Lung (tissue), 12 donors: Measurements from ENCODE around the gene BABAM1. TPM values are rescaled to one million over a fixed set of nuclear protein-coding genes. Genes with fewer than 3 reads are reported as not detected.

Source experiments
- ATAC-seq: fragments of 200-7000 bp; cut with Tn5 transposase; one replicate; pipeline ENCODE4 v1.9.1; 2020; ENCODE audit warnings: moderate number of reproducible peaks; ENCODE audit not compliant: insufficient read depth, low FRiP score
- DNase-seq, 3 donors: peaks; one replicate each; pipeline ENCODE4 v3.0.0-alpha.2; 2013 to 2017
- H3K27ac ChIP-seq, 2 donors: one replicate each; pipeline ENCODE4 v1.5.1; 2013; ENCODE audit warnings: mild to moderate bottlenecking in 2 of 2, moderate library complexity in 2 of 2, control low read depth in 1 of 2, inconsistent platforms in 1 of 2, low read depth in 1 of 2, low read length in 1 of 2
- H3K27me3 ChIP-seq, 3 donors: one replicate each; pipeline ENCODE4 v1.5.1; 2013; ENCODE audit warnings: low read length in 2 of 3; ENCODE audit not compliant: control insufficient read depth in 3 of 3, insufficient read depth in 3 of 3
- H3K36me3 ChIP-seq, 4 donors: one replicate each; pipeline ENCODE4 v1.5.1; 2013; ENCODE audit warnings: low read length in 4 of 4, mild to moderate bottlenecking in 1 of 4, moderate library complexity in 1 of 4; ENCODE audit not compliant: control insufficient read depth in 4 of 4, insufficient read depth in 4 of 4
- H3K4me1 ChIP-seq, 5 donors: one replicate each; pipeline ENCODE4 v1.5.1; 2013; ENCODE audit warnings: low read length in 5 of 5, mild to moderate bottlenecking in 2 of 5, moderate library complexity in 1 of 5; ENCODE audit not compliant: control insufficient read depth in 5 of 5, insufficient read depth in 5 of 5
- H3K4me3 ChIP-seq: one replicate; pipeline ENCODE4 v1.5.1; 2013; ENCODE audit warnings: mild to moderate bottlenecking, control low read depth, moderate library complexity
- H3K9ac ChIP-seq, 2 donors: one replicate each; pipeline ENCODE4 v1.5.1; 2013; ENCODE audit warnings: low read length in 2 of 2, control low read depth in 1 of 2; ENCODE audit not compliant: insufficient read depth in 1 of 2
- H3K9me3 ChIP-seq, 4 donors: one replicate each; pipeline ENCODE4 v1.5.1; 2013; ENCODE audit warnings: low read length in 3 of 4, mild to moderate bottlenecking in 1 of 4, moderate library complexity in 1 of 4; ENCODE audit not compliant: control insufficient read depth in 4 of 4, insufficient read depth in 3 of 4
- WGBS, 2 donors: extraction: QIAGEN DNeasy Blood & Tissue Kit; methylation state at CpG; one replicate each; pipeline ENCODE4 v1.1.7; 2013; 5-methylcytosine and 5-hydroxymethylcytosine counted together
- polyA plus RNA-seq, 2 donors: library from polyadenylated mRNA; stranded (reverse); fragments of 200-250 nt; gene quantifications; one replicate each; pipeline ENCODE4 v1.2.1, GENCODE V29; 2013
- total RNA-seq, 2 donors: library from RNA; depleted of rRNA in 1 of 2; stranded (reverse); fragments of >200 nt in 1 of 2; gene quantifications; one replicate each; pipeline ENCODE4 v1.2.1, GENCODE V29; 2014 to 2021
- TF ChIP-seq, protein P1 (sequence below): IDR thresholded peaks from 2 replicates; pipeline ENCODE4 v1.5.1; 2012; ENCODE audit warnings: mild to moderate bottlenecking; ENCODE audit errors: control extremely low read depth, extremely low read depth
- donor health status: control.
- donor health status: control.
- donor health status: Bipolar disorder and iron deficiency.
- donor health status: healthy.
- donor health status: DM: yes; HTN: yes; CAD: no.

Gene BABAM1
- total and polyA plus RNA-seq, 4 donors: 52.4 to 75.1 (median 63.4) TPM

DNA sequence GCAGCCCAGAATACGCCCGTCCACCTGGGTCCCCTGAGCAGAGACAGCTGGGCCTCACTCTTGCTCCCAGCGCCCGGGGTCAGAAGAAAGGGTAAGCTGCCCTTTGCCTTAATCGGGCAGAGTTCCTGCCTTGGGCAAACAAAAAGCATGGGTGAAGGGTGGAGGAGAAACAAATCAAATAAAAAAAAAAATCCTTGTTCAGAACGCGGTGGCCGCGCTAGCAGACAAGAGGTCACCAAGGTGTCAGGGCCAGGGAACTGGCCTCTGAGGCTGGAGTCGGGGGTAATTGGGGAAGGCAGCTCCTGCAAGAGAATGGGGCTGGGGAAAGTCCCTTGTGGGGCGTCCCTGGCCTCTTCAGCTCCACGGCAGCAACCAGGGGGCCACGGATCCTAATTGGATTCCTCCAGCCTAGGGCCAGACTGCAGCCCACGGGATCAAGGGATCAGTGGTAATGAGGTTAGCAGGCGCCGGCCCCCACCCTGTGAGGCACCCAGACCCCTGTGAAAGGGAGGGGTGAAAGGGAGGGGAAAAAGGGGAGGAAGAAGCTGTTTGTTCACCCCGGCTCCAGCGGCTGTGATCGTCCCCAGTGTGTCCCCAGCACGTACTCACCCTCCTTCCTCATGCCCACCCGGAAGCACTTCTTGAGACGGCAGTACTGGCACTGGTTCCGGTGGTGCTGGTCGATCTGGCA lies 27.0 kb upstream of the BABAM1 start:
- 64 to 75% methylated on average over 24 of the region's 24 CpGs for WGBS, 2 donors
- ATAC-seq (no peak), DNase-seq (no peak)
- peak overlapping the region in 1 of 2 donors; percentile 13 for H3K9ac ChIP-seq
- H3K4me3 ChIP-seq: no peak overlapping the region
- no peaks in the 10 kb centered on the region for H3K9me3 ChIP-seq
- H3K36me3 ChIP-seq: peaks cover 0 to 9% (median 6%) of the 10 kb centered on the region in 4 donors
- no peak overlapping the region for H3K27ac ChIP-seq
- no peaks in the 10 kb centered on the region for H3K27me3 ChIP-seq
- TF ChIP-seq, protein P1, sequence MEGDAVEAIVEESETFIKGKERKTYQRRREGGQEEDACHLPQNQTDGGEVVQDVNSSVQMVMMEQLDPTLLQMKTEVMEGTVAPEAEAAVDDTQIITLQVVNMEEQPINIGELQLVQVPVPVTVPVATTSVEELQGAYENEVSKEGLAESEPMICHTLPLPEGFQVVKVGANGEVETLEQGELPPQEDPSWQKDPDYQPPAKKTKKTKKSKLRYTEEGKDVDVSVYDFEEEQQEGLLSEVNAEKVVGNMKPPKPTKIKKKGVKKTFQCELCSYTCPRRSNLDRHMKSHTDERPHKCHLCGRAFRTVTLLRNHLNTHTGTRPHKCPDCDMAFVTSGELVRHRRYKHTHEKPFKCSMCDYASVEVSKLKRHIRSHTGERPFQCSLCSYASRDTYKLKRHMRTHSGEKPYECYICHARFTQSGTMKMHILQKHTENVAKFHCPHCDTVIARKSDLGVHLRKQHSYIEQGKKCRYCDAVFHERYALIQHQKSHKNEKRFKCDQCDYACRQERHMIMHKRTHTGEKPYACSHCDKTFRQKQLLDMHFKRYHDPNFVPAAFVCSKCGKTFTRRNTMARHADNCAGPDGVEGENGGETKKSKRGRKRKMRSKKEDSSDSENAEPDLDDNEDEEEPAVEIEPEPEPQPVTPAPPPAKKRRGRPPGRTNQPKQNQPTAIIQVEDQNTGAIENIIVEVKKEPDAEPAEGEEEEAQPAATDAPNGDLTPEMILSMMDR: no peak
- H3K4me1 ChIP-seq: peaks cover 0 to 14% (median 9%) of the 10 kb centered on the region in 5 donors

DNA sequence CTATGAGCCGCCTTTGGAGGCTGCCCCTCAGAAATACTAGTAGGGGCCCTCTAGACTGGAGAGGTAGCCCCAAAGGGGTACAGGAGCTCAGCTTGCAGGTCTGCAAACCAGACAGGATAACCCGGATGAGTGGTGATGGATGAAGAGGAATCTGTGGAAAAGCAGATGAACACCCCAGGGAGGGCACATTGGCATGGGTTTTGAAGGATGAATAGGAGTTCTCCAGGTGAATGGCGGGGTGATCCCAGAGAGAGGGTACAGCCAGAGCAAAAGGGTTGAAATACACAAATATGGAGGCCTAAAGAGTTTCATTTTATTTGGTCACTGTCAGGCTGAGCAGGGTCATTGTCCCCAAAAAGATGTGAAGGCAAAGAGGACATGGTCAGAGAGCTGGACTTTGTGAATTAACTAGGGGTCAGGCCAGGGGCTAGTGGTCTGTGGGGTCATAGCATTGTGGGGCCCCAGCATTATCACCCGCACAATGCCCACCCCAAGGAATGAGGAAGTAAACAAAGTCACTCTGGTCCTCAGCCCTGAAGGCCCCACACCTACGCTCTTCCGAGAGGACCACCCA lies 26.3 kb upstream of the BABAM1 start:
- H3K9me3 ChIP-seq: no peaks in the 10 kb centered on the region
- H3K27ac ChIP-seq: peak overlapping the region in 1 of 2 donors; percentile 26
- no peak for ATAC-seq
- TF ChIP-seq, protein P1: no peak
- peaks cover 0 to 9% (median 6%) of the 10 kb centered on the region in 4 donors for H3K36me3 ChIP-seq
- H3K4me1 ChIP-seq: peaks cover 0 to 12% (median 8%) of the 10 kb centered on the region in 5 donors
- no peak for DNase-seq
- H3K9ac ChIP-seq: no peak overlapping the region
- 95 to 97% methylated on average over 6 of the region's 6 CpGs for WGBS, 2 donors
- no peak overlapping the region for H3K4me3 ChIP-seq
- no peaks in the 10 kb centered on the region for H3K27me3 ChIP-seq

DNA sequence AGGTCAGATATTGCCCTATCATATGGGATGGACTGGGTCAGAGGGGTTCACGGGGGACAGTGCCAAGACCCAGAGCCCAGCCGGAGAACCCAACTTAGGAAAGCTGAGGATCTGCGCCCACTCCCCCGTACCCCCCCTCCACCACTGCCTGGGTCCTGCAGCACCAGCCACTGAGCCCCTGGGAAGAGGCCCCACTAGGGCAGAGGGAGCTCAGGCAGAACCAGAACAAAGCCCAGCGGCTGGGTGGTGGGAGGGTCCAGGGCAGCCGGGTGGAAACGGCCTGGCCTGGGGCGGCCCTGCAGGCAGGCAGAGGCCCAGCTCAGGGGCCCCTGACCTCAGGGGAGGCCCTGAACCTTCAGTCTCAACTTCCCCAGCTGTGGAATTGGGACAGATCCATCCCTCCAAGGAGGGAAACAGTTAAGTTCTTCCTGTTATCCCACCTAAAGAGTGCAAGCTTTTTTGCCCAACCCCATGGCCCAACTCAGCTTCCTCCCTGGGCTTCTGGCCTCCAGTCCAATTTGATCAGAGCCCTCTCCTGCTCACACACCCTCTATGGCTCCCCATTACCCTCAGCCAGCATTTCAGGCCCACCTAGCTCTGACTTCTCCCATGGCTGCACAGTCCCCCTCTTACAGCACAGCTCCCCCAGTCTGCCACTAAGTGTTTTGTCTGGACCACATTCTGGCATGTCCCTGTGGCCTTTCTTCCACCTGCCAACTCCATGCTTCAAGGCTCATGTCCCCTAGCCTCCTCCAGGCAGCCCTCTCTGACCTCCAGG lies 24.6 kb upstream of the BABAM1 start:
- ATAC-seq (no peak), DNase-seq (no peak)
- Histone ChIP-seq H3K9me3 (no peaks in the 10 kb centered on the region), H3K27ac (peak overlapping the region; percentile 46 to 59), H3K4me3 (no peak overlapping the region), H3K4me1 (peaks cover 0 to 21% (median 5%) of the 10 kb centered on the region in 5 donors), H3K9ac (no peak overlapping the region), H3K27me3 (no peaks in the 10 kb centered on the region), H3K36me3 (peaks cover 0 to 9% (median 5%) of the 10 kb centered on the region in 4 donors)
- TF ChIP-seq, protein P1: no peak
- WGBS, 2 donors: 68 to 73% methylated on average over 8 of the region's 8 CpGs
